Stimulated activated naive B cell treated with anti-CD40 and anti-IgM and Interleukin-4, amounts not matched to agents 10 μg/mL and 1 μg/mL and 100 μg/mL, for 72 hours (primary cell): ENCODE data around the gene KCNE4.

Source experiments
- ATAC-seq, 2 donors: fragments of 150-1000 bp; cut with Tn5 transposase; replicated peaks; 2 replicates each; pipeline ENCODE4 v1.10.0; 2021; ENCODE audit warnings: moderate library complexity in 1 of 2
- DNase-seq: peaks from one replicate; pipeline ENCODE4 v3.0.0; 2021
- H3K27ac Mint-ChIP-seq: one replicate; pipeline ENCODE4 v1.8.0; 2022; ENCODE audit warnings: mild to moderate bottlenecking, mixed read lengths
- H3K27me3 Mint-ChIP-seq, 2 donors: one replicate each; pipeline ENCODE4 v1.8.0; 2022; ENCODE audit warnings: mixed read lengths in 2 of 2
- H3K36me3 Mint-ChIP-seq, 2 donors: one replicate each; pipeline ENCODE4 v1.8.0; 2022; ENCODE audit warnings: mixed read lengths in 2 of 2, mild to moderate bottlenecking in 1 of 2
- H3K4me1 Mint-ChIP-seq, 2 donors: one replicate each; pipeline ENCODE4 v1.8.0; 2022; ENCODE audit warnings: mixed read lengths in 2 of 2, mild to moderate bottlenecking in 1 of 2
- H3K4me3 Mint-ChIP-seq, 2 donors: one replicate each; pipeline ENCODE4 v1.8.0; 2022; ENCODE audit warnings: mild to moderate bottlenecking in 2 of 2, mixed read lengths in 2 of 2, moderate library complexity in 1 of 2
- H3K9me3 Mint-ChIP-seq, 2 donors: one replicate each; pipeline ENCODE4 v1.8.0; 2022; ENCODE audit warnings: mixed read lengths in 2 of 2, mild to moderate bottlenecking in 1 of 2

KCNE4 gene

DNA sequence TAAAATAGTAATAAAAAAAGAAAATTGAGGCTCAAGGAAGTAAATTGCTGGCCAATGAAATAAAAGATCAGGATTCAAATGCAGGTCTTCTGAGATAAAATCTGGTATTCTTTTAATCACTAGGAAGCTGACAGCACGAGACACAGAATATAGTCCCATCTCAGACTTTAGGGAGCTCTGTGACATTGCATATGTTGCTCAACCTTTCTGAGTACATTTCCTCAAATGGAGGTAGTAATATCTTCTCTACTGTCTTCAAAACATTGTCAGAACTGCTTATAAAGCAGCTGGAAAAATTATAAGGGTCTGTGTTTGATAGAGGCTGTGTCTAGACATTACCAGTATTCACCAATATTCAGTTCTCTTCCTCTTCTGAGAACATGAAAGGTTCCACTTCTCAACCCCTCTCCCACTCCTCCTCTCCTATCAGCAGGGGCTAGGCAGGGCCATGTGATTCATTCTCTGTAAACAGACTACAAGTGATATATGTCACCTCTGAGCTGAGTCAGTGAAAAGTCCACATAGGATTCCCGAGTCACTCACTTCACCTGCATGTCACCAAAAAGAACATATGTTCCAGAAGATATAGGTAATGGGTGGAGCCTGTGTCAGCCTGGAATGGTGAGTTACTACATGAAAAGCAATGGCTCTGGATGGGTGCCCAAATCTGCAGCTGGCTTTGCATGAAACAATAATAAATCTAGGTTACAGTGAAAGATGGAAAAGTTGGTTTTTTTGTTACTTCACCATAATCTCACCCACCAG lies 7.1 kb downstream of the KCNE4 start:
- no peaks in the 10 kb centered on the region for H3K9me3 Mint-ChIP-seq
- no peak overlapping the region for H3K4me3 Mint-ChIP-seq
- peaks cover 6 to 14% of the 10 kb centered on the region in 2 donors for H3K27me3 Mint-ChIP-seq
- H3K27ac Mint-ChIP-seq = no peak overlapping the region
- no peaks in the 10 kb centered on the region for H3K36me3 Mint-ChIP-seq
- DNase-seq (no peak), ATAC-seq (no peak)
- no peaks in the 10 kb centered on the region for H3K4me1 Mint-ChIP-seq

DNA sequence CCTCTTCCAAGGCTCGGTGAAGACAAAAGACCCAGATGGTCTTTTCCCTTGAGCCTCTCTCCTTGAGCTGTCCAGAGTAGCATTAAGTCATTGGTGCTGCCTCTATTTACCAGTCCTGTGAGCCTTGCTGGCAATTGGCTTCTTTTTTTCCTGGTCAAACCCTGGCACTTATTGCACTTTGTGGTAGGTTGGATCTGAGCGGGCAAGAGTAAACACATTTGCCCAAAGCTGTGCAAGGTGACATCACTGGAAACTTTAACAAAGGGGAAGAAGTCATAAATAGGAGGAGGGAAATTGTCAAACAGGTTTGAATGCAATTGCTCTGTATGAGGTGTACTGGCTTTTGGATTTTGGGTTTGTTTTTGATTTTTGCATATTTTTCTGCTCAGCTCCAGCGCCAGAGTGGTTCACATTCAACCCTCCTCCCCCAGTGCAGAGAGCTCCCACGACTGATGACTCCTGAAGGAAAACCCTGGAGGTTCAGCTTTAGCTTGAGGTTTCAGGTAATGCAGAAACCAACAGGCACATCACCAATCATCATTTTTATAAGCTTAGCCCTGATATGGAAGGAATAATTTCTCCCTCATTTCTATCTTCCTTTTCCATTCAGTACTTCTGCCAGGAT lies 8.3 kb downstream of the KCNE4 start:
- ATAC-seq = no peak
- Mint-ChIP-seq H3K27ac (no peak overlapping the region), H3K4me3 (no peak overlapping the region), H3K4me1 (no peaks in the 10 kb centered on the region), H3K9me3 (no peaks in the 10 kb centered on the region), H3K27me3 (peaks cover 4 to 14% of the 10 kb centered on the region in 2 donors), H3K36me3 (no peaks in the 10 kb centered on the region)
- no peak for DNase-seq

DNA sequence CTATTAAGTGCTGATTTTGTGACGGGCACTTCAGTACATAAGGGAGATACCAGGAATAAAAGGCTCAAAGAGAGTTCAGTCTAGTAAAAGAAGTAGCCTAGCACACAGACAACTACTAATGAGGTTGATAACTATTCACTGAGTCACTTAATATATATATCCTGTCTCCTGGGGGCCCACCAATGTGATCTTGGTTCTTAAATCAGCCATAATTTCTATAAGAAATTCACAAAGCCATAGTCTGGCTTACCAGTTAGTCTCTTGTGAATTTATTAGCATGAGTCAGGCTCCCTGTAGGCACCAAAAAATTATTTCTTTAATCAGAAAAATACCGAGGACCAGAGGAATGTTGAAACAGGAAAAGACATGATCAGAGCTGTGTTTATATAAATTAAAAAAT lies 10.4 kb downstream of the KCNE4 start:
- Mint-ChIP-seq H3K9me3 (no peaks in the 10 kb centered on the region), H3K36me3 (no peaks in the 10 kb centered on the region), H3K27ac (no peak overlapping the region), H3K4me3 (no peak overlapping the region), H3K4me1 (no peaks in the 10 kb centered on the region), H3K27me3 (no peaks in the 10 kb centered on the region)
- DNase-seq (no peak), ATAC-seq (no peak)

DNA sequence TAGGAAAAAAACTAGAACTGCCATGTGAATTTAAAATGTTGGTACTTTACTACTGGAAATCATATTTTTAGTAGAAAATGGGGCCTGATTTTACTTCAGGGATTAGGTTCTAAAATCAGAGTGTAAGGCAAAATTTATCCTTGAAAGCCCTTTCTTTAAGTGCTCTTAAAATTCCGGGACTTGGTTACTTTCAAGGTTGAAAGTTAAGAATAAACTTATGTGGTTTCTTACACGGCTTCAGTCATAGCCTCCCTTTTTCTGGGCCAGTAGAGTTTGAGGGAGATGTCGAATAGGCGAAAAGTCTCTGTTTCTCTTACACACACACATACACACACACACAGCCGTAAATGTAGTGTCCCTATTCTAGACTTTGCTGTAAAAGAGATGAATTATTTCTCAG lies 13.1 kb downstream of the KCNE4 start:
- Mint-ChIP-seq H3K27me3 (no peaks in the 10 kb centered on the region), H3K27ac (no peak overlapping the region), H3K36me3 (no peaks in the 10 kb centered on the region), H3K4me1 (no peaks in the 10 kb centered on the region), H3K4me3 (no peak overlapping the region), H3K9me3 (no peaks in the 10 kb centered on the region)
- DNase-seq (no peak), ATAC-seq (no peak)

DNA sequence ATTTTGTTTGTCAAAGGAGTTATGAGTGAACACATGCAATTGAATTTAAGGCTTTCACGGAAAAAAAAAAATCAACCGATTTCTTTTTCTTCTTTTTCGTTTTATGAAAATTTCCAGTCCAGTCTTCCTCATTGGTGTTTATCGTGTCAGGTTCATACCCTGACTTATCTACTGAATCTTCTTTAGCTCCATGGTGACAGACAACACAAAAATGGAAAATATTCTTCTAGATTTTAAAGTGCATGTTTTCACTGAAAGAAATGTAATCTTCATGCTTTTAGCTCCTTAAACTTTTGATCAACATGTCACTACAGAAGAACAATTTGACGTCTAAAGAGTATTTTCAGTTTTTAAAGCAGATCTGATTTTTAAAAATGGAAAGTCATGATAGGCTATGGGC lies 14.7 kb downstream of the KCNE4 start:
- Mint-ChIP-seq H3K9me3 (no peaks in the 10 kb centered on the region), H3K4me3 (no peak overlapping the region), H3K27ac (no peak overlapping the region), H3K36me3 (no peaks in the 10 kb centered on the region), H3K4me1 (no peaks in the 10 kb centered on the region), H3K27me3 (no peaks in the 10 kb centered on the region)
- no peak for DNase-seq
- no peak for ATAC-seq

DNA sequence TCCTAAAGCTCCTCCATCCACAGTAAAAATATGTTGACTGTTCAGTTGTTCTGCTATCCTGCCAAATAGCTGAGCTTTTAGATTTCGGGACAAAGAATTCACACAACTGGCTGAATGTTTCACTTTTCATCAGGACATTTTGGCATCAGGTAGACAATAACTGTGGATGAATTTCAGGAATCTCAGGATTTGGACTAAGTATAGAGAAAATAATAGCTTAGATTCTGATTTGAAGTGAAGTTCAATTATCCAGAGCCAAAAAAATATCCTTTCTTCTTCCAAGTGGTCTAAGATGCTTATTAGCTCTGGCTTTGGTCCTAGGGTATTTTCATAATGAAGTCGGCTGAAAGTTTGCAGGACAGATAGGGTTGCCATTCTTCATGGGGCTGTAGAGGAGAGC lies 16.1 kb downstream of the KCNE4 start:
- no peaks in the 10 kb centered on the region for H3K4me1 Mint-ChIP-seq
- no peak overlapping the region for H3K4me3 Mint-ChIP-seq
- no peak for DNase-seq
- H3K27ac Mint-ChIP-seq = no peak overlapping the region
- H3K9me3 Mint-ChIP-seq = no peaks in the 10 kb centered on the region
- H3K36me3 Mint-ChIP-seq = no peaks in the 10 kb centered on the region
- no peak for ATAC-seq
- no peaks in the 10 kb centered on the region for H3K27me3 Mint-ChIP-seq

DNA sequence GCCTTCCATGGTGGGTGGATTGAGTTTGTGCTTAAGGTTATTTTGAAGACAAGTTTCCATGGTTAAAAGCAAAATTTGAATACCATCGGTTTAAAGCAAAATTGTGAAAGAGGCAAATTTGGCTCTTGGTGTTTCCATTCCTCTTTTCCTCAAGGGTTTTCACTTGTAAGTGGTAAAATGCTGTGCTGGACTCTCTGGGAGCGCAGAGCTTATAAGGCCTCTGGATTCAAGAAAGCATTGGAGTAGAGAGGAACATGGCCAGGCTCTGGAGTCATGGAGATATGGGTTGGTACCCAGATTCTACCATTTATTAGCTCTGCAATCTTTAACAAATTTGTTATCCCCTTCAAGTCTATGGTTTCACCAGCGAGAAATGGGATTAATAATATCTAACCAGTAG lies 17.5 kb downstream of the KCNE4 start:
- Mint-ChIP-seq H3K27me3 (no peaks in the 10 kb centered on the region), H3K4me1 (no peaks in the 10 kb centered on the region), H3K4me3 (no peak overlapping the region), H3K9me3 (no peaks in the 10 kb centered on the region), H3K36me3 (no peaks in the 10 kb centered on the region), H3K27ac (no peak overlapping the region)
- DNase-seq (no peak), ATAC-seq (no peak)

DNA sequence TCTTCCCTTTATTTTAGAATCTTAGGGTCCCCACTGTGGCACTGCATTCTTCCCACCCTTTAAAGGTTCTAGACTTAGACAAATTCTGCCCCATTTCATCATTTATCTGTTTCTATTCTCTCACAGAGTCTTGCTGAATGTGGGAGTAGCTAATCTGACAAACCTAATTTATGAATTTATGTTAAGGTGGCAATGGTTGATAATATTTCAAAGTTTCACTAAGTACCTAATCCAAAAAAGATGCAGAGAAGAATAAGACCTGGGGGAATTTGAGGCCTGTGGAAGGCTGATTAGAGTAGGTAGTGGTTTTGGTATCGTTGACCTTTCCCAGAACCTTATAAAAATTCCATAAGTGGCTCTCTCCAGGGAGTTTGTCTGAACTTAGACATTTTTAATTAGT lies 18.0 kb downstream of the KCNE4 start:
- Mint-ChIP-seq H3K9me3 (no peaks in the 10 kb centered on the region), H3K36me3 (no peaks in the 10 kb centered on the region), H3K27ac (no peak overlapping the region), H3K27me3 (no peaks in the 10 kb centered on the region), H3K4me3 (no peak overlapping the region), H3K4me1 (no peaks in the 10 kb centered on the region)
- DNase-seq (no peak), ATAC-seq (no peak)

DNA sequence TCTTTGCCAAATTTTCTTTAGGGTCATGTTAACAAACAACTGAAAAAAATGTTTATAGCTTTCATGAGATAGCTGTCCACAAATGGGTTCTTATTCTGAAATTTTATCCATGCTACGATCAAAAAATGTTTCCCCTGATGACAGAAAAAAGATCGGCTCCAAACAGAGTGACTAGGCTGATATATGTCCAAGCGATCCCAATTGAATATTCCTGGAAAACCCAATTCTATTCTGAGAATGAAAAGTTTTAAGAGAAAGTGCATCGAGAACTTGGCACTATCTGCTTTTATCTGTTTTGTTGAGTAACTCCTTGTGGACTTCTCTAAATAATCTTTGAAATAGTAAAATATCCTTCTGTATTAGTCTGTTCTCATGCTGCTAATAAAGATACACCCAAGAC lies 19.1 kb downstream of the KCNE4 start:
- H3K27ac Mint-ChIP-seq = no peak overlapping the region
- H3K4me3 Mint-ChIP-seq = no peak overlapping the region
- no peak for ATAC-seq
- no peaks in the 10 kb centered on the region for H3K9me3 Mint-ChIP-seq
- no peaks in the 10 kb centered on the region for H3K4me1 Mint-ChIP-seq
- no peaks in the 10 kb centered on the region for H3K36me3 Mint-ChIP-seq
- no peaks in the 10 kb centered on the region for H3K27me3 Mint-ChIP-seq
- no peak for DNase-seq

DNA sequence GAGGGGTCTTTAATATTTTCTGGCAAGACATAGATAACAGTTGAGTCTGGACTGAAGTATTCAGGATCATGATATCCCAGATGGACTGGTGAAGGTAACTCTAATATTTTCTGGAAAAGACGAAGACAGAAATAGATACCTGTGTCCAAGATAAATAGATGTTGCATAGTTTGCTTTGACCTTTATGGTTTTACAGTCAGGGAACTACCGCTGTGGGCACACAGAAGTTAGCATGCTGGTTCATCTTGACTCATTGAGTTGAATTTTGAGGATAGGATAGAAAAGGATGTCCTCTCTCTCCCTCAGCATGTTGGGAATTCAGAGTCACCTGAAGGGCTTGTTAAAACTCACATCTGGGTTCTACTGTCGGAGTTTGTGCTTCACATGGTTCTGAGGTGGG lies 20.8 kb downstream of the KCNE4 start:
- Mint-ChIP-seq H3K4me3 (no peak overlapping the region), H3K27me3 (no peaks in the 10 kb centered on the region), H3K9me3 (no peaks in the 10 kb centered on the region), H3K4me1 (no peaks in the 10 kb centered on the region), H3K36me3 (no peaks in the 10 kb centered on the region), H3K27ac (no peak overlapping the region)
- DNase-seq (no peak), ATAC-seq (no peak)

DNA sequence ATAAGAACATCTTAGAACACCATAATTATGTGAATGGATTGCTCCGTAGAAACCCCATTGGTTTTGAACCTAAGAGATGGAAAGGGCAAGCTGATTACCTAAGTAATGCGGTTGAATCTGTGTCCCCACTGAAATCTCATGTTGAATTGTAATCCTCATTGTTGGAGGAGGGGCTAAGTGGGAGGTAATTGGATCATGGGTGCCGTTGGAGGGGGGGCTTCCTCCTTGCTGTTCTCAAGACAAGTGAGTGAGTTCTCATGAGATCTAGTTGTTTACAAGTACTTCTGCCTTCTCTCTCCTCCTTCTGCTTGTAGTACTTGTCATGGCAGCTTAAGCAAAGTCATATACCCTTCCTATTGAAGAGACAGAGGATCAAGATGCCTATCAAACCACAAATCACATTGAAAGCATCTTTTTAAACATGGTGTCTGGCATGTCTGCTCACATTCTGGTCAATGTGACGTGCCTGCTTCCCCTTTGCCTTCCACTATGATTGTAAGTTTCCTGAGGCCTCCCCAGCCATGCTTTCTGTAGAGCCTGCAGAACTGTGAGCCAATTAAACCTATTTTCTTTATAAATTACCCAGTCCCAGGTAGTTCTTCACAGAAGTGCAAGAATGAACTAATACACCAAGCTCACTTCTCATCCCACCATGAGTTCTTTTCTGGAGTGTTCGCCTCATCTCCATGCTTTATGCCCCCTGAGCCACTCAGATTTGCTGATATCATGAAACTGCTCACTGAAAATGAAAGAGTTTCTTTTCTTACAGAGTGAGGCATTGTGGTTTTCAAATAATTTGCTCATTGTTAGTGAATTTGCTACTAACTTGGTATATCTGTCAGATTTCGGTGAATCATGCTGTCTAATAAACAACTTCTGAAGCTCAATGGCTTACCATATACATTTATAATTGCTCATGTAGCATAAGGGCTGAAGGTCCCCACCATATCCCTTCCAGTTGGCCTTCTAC lies 23.6 kb downstream of the KCNE4 start:
- H3K27me3 Mint-ChIP-seq = peaks cover 0 to 3% of the 10 kb centered on the region in 2 donors
- ATAC-seq (no peak), DNase-seq (no peak)
- H3K4me1 Mint-ChIP-seq = no peaks in the 10 kb centered on the region
- H3K4me3 Mint-ChIP-seq = no peak overlapping the region
- H3K36me3 Mint-ChIP-seq = no peaks in the 10 kb centered on the region
- H3K27ac Mint-ChIP-seq = no peak overlapping the region
- H3K9me3 Mint-ChIP-seq = no peaks in the 10 kb centered on the region

DNA sequence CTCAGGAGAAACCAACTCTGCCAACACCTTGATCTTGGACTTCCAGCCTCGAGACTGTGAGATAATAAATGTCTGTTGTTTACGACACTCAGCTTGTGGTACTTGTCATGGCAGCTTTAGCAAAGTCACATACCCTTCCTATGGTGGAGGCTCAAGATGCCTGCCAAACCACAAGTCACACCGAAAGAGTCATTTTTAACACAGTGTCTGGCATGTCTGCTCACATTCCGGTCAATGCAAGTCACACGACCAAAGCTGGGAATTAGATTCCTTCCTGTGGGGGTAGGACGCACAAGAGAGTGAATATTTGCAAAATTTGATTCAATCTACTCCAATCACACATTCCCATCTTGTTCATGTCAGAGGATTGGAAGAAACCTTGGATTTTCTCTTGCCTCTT lies 24.6 kb downstream of the KCNE4 start:
- H3K4me3 Mint-ChIP-seq = no peak overlapping the region
- H3K27ac Mint-ChIP-seq = no peak overlapping the region
- H3K27me3 Mint-ChIP-seq = peaks cover 0 to 3% of the 10 kb centered on the region in 2 donors
- no peaks in the 10 kb centered on the region for H3K9me3 Mint-ChIP-seq
- no peak for DNase-seq
- no peaks in the 10 kb centered on the region for H3K36me3 Mint-ChIP-seq
- H3K4me1 Mint-ChIP-seq = no peaks in the 10 kb centered on the region
- ATAC-seq = no peak

DNA sequence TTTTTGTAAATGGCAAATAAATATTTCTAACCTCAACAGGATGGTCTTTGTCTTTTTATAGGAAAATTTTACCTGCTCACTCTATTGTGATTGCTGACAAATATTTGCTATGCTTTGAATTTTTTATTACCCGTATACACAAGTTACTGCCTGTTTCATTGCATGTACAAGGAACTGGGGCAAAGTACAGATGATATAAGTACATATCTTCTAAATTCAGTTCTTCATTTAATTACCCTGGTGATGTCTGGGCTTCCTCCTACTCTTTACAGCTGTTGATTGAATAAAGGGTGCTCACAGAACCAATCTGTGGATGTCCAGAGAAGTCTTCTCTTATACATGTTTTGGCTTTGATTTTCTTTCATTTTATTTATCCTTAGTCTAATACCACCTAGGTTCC lies 26.5 kb downstream of the KCNE4 start:
- ATAC-seq (no peak), DNase-seq (no peak)
- peaks cover 0 to 3% of the 10 kb centered on the region in 2 donors for H3K27me3 Mint-ChIP-seq
- no peak overlapping the region for H3K4me3 Mint-ChIP-seq
- H3K36me3 Mint-ChIP-seq = no peaks in the 10 kb centered on the region
- H3K9me3 Mint-ChIP-seq = no peaks in the 10 kb centered on the region
- H3K4me1 Mint-ChIP-seq = no peaks in the 10 kb centered on the region
- H3K27ac Mint-ChIP-seq = no peak overlapping the region

DNA sequence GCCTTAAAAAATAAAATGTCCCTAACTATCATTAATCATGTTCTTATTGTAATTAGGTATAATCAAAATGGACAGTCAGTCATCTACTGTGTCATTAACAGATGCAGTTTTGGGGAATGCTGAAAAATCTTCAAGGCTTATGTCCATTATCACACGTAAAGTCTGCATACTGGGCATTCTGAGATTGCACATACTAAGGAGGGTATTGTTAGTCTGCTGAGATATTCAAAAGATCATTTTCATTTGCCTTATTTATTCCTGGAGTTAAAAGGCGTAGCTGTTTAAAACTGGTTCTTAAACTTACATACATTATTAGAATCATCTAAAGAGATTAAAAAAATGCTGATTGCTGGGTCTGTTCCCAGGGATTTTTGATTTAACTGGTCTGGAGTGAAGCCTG lies 27.4 kb downstream of the KCNE4 start:
- no peaks in the 10 kb centered on the region for H3K4me1 Mint-ChIP-seq
- H3K27ac Mint-ChIP-seq = no peak overlapping the region
- H3K4me3 Mint-ChIP-seq = no peak overlapping the region
- H3K36me3 Mint-ChIP-seq = no peaks in the 10 kb centered on the region
- H3K9me3 Mint-ChIP-seq = no peaks in the 10 kb centered on the region
- H3K27me3 Mint-ChIP-seq = peaks cover 0 to 3% of the 10 kb centered on the region in 2 donors
- ATAC-seq (no peak), DNase-seq (no peak)

DNA sequence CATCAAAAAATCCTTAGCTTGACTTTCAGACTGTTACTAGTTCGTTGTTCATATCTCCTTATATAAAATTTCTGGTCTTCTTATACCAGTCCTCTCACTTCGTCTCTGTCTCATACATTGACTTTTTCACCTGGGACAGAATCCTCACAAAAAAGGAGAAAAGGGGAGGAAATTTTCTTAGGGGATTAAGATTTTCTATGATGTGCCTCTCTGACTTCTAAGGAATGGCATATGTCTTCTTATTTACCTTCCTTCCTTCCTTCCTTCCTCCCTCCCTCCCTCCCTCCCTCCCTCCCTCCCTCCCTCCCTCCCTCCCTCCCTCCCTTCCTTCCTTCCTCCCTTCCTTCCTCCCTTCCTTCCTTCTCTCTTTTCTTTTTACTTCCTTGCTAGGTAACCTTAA lies 27.9 kb downstream of the KCNE4 start:
- no peaks in the 10 kb centered on the region for H3K9me3 Mint-ChIP-seq
- H3K27ac Mint-ChIP-seq = no peak overlapping the region
- peaks cover 0 to 3% of the 10 kb centered on the region in 2 donors for H3K27me3 Mint-ChIP-seq
- no peaks in the 10 kb centered on the region for H3K4me1 Mint-ChIP-seq
- no peak overlapping the region for H3K4me3 Mint-ChIP-seq
- ATAC-seq = no peak
- H3K36me3 Mint-ChIP-seq = no peaks in the 10 kb centered on the region
- no peak for DNase-seq
